Bronchial smooth muscle cell (primary cell): Measurements from ENCODE around the gene LNX2. TPM values are rescaled to one million over a fixed set of nuclear protein-coding genes. Genes with fewer than 3 reads are reported as not detected.

Source experiments
- total RNA-seq: library from RNA; depleted of rRNA; stranded (reverse); fragments of >200 nt; gene quantifications from 2 replicates; pipeline ENCODE4 v1.2.1, GENCODE V29; 2014

The LNX2 gene
- total RNA-seq, result 3.6 and 6.1 TPM in 2 replicates

DNA sequence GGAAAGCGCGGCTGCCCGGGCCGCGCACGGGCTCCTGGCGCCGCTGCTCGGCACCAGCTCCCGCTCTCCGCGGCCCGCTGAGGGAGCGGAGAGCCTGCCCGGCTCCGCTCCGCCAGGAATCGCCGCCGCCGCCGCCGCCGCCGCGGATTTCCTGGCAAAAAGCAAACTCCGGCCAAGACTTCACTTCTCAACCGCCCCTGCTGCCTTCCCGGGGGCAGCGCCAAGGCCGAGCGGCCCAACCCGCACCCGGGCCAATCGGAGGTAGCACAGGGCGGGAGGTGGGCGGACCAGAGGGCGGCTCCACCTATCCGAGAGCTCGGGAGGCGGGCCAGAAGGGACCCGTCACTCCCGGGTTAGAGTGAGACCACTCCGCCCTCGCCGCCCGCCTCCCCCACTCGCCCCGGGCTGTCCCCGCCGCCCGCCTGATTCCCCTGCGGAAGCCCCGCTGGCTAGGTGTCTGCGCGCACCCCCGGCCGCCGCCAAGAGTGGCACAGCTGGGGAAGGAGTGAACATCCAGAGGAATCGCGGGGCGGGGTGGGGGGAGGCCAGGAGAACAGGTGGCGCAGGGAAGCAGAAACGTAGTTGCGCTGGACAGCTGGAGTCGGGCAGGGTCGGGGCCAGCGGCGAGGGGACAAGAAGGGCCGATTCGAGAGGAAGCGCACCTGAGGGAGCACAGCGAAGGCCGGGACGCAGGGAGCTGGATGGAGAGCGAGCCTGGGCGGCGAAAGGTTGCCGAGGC lies at the start of gene LNX2:
Gene LNX2, minus strand, starts transcription at position 153 of the 739 bp plus-strand sequence. CDS start 38,826 bp downstream, outside the sequence.

DNA sequence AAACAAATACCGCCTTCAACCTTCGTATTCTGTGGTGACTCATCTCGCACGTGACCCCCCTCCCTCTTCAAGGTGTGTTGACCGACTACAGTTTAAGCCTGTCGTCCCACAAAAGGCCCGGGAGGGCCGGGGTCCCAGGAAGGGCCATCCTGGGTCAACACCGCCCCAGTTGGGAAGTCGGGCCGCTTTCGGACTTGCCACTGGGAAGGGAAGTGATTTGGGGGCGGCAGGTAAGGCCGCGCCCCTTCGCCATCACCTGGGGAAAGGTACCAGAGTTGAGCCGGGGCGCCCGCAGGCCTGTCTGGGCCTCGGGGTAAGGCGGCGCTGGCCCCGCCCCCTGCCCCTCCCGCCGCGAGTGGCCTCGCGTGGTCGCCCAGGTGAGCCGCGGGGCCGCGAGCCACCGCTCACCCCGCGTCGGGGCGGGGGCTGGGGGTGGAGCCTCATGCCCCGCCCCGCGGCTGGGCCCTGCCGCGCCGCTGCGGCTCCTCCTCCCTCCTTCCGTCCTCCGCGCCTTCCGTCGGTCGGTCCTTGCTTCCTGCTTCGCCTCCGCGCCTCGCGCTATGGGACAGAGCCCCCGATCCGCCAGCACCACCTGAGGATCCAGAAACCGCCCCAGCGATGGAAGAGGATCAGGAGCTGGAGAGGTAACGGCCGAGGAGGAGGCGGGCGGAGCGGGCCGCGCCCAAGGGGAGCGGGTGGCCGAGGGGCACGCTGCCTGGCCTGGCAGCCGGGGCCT lies 1.2 kb upstream of the LNX2 start, which contains the start of gene POLR1D:
Gene POLR1D, plus strand, starts transcription at position 527 of the 736 bp plus-strand sequence. Its CDS starts 92 bp downstream, at position 619.

Other genes with a start within 250 kb of the LNX2 start
- 44.8 and 67.6 TPM in 2 replicates for gene GTF3A, start 195.9 kb downstream of the LNX2 start, total RNA-seq
- 38.2 and 59.7 TPM in 2 replicates for gene MTIF3, start 170.0 kb downstream of the LNX2 start, total RNA-seq
- 41.4 and 58.9 TPM in 2 replicates for gene POLR1D, start 1.4 kb upstream of the LNX2 start, total RNA-seq
- not detected in 2 replicates for gene GSX1, start 172.0 kb upstream of the LNX2 start, total RNA-seq